GM18511 (cell line): ENCODE measurements around the gene SLC16A5.
"Not testable (repeated sequence)": the region's sequence is repeated elsewhere in the genome, so short reads cannot be mapped to it uniquely, and the experiment has no call there.

Experiments
- ATAC-seq: cut with Tn5 transposase; IDR thresholded peaks from one replicate; pipeline ENCODE4 v1.9.1; 2021; ENCODE audit warnings: mild to moderate bottlenecking, moderate library complexity; ENCODE audit not compliant: unreplicated experiment

SLC16A5 gene

GRCh38 chr17:75131278-75132017 is 43.7 kb downstream of the SLC16A5 start, which contains the start of gene NT5C:
NT5C (minus strand) TSS chr17:75131742; CDS start chr17:75131707, 35 bp downstream.
- ATAC-seq: peak; percentile 82

DNA sequence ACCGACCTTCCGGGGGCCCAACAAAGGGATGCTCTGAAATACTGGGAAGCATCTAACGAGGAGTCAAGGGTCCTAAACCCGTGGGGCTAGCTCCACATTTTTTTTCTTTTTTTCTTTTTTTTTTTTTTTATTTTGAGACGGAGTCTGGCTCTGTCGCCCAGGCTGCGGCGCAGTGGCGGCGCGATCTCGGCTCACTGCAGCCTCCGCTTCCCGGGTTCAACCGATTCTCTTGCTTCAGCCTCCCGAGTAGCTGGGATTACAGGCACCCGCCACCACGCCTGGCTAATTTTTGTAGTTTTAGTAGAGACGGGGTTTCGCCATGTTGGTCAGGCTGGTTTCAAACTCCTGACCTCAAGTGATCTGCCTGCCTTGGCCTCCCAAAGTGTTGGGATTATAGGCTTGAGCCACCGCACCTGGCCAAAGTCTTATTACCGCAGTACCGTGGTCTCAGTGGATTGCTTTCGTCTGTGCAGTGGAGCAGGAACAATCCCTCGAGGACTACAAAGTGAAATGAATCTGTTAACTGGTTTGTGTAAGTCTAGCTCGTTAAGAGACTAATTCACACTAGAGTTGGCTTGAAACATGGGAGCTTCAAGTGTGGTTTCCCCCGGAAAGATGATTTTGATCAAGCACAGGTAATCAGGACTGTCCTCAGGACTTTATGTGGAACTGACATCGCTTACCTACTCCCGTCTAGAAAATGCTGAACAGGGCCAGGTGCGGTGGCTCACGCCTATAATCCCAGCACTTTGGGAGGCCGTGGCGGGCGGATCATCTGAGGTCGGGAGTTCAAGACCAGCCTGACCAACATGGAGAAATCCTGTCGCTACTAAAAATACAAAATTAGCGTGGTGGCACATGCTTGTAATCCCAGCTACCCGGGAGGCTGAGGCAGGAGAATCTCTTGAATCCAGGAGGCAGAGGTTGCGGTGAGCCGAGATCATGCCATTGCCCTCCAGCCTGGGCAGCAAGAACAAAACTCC is 44.6 kb downstream of the SLC16A5 start:
- ATAC-seq: not testable (repeated sequence)

DNA sequence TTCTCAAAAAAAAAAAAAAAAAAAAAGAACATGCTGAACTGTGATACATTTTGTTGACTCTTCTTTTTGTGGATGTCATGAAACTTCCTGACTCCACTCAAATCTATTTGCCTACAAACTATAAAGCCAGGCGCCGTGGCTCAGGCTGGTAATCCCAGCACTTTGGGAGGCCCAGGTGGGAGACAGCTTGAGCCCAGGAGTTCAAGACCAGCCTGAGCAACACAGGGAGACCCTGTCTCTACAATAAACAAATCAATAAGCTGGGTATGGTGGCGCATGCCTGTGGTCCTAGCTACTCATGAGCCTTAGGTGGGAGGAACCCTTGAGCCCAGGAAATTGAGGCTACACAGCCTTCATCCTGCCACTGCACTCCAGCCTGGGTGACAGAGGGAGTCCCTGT is 45.2 kb downstream of the SLC16A5 start:
- ATAC-seq: no peak

DNA sequence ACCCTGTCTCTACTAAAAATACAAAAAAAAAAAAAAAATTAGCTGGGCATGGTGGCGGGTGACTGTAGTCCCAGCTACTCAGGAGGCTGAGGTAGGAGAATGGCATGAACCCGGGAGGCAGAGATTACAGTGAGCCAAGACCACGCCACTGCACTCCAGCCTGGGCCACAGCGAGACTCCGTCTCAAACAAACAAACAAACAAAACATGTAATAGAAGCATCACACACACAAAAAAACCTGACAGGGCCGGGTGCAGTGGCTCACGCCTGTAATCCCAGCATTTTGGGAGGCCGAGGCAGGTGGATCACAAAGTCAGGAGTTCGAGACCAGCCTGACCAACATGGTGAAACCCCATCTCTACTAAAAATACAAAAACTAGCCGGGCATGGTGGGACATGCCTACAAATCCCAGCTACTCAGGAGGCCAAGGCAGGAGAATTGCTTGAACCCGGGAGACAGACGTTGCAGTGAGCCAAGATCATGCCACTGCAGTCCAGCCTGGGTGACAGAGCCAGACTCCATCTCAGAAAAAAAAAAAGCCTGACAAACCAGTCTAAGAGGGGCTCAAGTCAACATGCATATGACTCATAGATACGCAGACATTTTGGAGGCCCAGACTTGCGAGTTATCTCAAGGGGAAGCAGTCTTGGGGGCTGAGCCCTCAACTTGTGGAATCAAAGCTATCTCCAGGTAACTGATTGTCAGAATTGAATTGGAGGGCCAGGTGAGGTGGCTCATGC is 46.0 kb downstream of the SLC16A5 start:
- ATAC-seq: not testable (repeated sequence)

DNA sequence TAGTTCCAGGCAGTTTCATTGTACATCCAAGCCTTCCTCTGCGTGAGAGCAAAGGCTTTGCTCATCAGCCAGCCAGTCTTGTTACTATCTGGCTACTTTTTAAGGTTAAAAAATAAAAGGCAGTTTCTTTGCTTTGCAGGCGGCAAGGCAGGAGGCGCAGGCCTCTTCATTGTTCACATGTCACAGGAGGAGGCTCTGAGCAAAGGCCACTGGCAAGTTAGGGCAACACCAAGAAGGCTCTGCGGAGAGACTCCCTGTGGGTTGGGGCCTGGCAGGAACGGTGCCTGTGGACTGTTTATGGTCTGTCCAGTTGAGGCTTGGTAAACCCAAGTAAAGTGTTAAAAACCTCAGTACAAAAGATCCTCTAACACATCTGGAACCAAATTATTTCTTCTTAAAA is 47.7 kb downstream of the SLC16A5 start:
- ATAC-seq: no peak

GRCh38 chr17:75135946-75136345 is 48.2 kb downstream of the SLC16A5 start:
- no peak for ATAC-seq

DNA sequence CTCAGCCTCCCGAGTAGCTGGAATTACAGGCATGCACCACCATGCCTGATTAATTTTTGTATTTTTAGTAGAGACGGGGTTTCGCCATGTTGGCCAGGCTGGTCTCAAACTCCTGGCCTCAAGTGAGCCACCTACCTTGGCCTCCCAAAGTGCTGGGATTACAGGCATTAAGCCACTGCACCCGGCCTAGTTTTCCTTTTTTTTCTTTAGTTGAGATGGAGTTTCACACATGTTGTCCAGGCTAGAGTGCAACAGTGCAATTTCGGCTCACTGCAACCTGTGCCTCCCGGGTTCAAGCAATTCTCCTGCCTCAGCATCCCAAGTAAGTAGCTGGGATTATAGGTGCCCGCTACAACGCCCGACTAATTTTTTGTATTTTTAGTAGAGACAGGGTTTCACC is 50.0 kb downstream of the SLC16A5 start:
- not testable (repeated sequence) for ATAC-seq

- ATAC-seq: no peak
Measured at GRCh38 chr17:75138519-75138918, 50.8 kb downstream of the SLC16A5 start.

DNA sequence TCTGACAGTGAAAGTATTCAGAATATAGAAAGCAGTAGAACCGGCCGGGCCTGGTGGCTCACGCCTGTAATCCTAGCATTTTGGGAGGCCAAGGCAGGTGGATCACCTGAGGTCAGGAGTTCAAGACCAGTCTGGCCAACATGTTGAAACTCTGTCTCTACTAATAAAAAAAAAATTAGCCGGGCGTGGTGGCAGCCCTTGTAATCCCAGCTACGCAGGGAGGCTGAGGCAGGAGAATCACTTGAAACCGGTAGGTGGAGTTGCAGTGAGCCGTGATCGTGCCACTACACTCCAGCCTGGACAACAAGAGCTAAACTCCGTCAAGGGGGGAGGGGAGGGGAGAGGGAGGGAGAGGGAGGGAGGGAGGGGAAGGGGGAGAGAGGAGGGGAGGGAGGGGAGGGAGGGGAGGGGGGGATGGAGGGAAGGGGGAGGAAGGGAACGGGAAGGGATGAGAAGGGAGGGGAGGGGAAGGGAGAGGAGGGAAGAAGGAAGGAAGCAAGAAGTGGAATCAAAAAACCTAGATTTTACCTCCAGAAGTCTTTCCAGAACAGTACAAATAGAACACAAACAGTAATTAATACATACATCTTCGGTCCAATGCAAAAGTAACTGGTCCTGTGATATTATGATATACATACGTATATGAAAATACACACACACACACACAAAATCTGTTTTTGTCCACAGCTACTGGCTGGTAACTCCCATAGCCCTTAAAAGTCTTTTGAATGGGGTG is 54.6 kb downstream of the SLC16A5 start:
- ATAC-seq: no peak

GRCh38 chr17:75144816-75145512 is 57.2 kb downstream of the SLC16A5 start:
- no peak for ATAC-seq

- ATAC-seq: no peak
Measured at GRCh38 chr17:75146592-75146991, 58.8 kb downstream of the SLC16A5 start.

- no peak for ATAC-seq
Measured at GRCh38 chr17:75147878-75148546, 60.3 kb downstream of the SLC16A5 start.

GRCh38 chr17:75151930-75152329 is 64.2 kb downstream of the SLC16A5 start:
- ATAC-seq: no peak

GRCh38 chr17:75152523-75152921 is 64.8 kb downstream of the SLC16A5 start:
- ATAC-seq: no peak

- ATAC-seq: no peak
Measured at GRCh38 chr17:75152922-75153779, 65.4 kb downstream of the SLC16A5 start.

GRCh38 chr17:75153780-75154194 is 66.0 kb downstream of the SLC16A5 start:
- peak; percentile 21 for ATAC-seq

GRCh38 chr17:75154195-75155106 is 66.7 kb downstream of the SLC16A5 start, which contains the start of gene JPT1:
JPT1 (minus strand) TSS chr17:75154512; CDS start chr17:75154397, 115 bp downstream.
- peak; percentile 96 for ATAC-seq
